Ascending aorta (tissue), 2 donors: ENCODE measurements around the gene AKIRIN2. TPM values are rescaled to one million over a fixed set of nuclear protein-coding genes. Genes with fewer than 3 reads are reported as not detected.

Experiments
- DNase-seq, 2 donors: peaks; one replicate each; pipeline ENCODE4 v3.0.0-alpha.2; 2019; ENCODE audit warnings: low spot score in 2 of 2
- H3K27ac ChIP-seq, 2 donors: fragments of 200-600 bp; sonication (generic); one replicate each; pipeline ENCODE4 v1.5.1; 2016 to 2017; ENCODE audit warnings: mild to moderate bottlenecking in 1 of 2
- H3K27me3 ChIP-seq: fragments of 200-600 bp; sonication (generic); one replicate; pipeline ENCODE4 v1.5.1; 2017
- H3K36me3 ChIP-seq, 2 donors: fragments of 200-600 bp; sonication (generic); one replicate each; pipeline ENCODE4 v1.5.1; 2016
- H3K4me1 ChIP-seq, 2 donors: fragments of 200-600 bp; sonication (generic); one replicate each; pipeline ENCODE4 v1.5.1; 2016 to 2017; ENCODE audit warnings: mild to moderate bottlenecking in 1 of 2
- H3K4me3 ChIP-seq, 2 donors: fragments of 200-600 bp; sonication (generic); one replicate each; pipeline ENCODE4 v1.5.1; 2016 to 2017; ENCODE audit warnings: mild to moderate bottlenecking in 1 of 2
- H3K9me3 ChIP-seq, 2 donors: fragments of 200-600 bp; sonication (generic); one replicate each; pipeline ENCODE4 v1.5.1; 2016
- CTCF ChIP-seq, 3 experiments: fragments of 200-600 bp in 2 of 3; fragments of 450-650 bp in 1 of 3; sonication (generic) in 2 of 3; IDR thresholded peaks; one replicate each; pipeline ENCODE4 v1.5.1; 2016 to 2019; ENCODE audit warnings: antibody characterized with exemption in 3 of 3, mild to moderate bottlenecking in 1 of 3, moderate library complexity in 1 of 3
- intact Hi-C: fragments of 100-400 bp; cut with DNase I; formaldehyde crosslinking; loops from one replicate; pipeline ENCODE4 v1.15.1; 2023
- total RNA-seq: library from RNA; depleted of rRNA; stranded (reverse); fragments of >200 nt; gene quantifications from one replicate; pipeline ENCODE4 v1.1.0, GENCODE V29; 2016

The AKIRIN2 gene
- total RNA-seq, 1 donor from 2014 or later: 39.1 TPM

- no peak for DNase-seq
- TF ChIP-seq CTCF (IDR thresholded peaks at IDR 0.05): no peak
- Histone ChIP-seq H3K9me3 (no peaks in the 10 kb centered on the region), H3K4me1 (no peaks in the 10 kb centered on the region), H3K27me3 (no peaks in the 10 kb centered on the region), H3K27ac (no peak overlapping the region), H3K4me3 (no peak overlapping the region), H3K36me3 (peaks cover 0 to 5% of the 10 kb centered on the region in 2 donors)
- intact Hi-C loops: no loop called here
Measured at GRCh38 chr6:87653074-87653962, 48.7 kb downstream of the AKIRIN2 start.

- Histone ChIP-seq H3K36me3 (no peaks in the 10 kb centered on the region), H3K4me1 (no peaks in the 10 kb centered on the region), H3K4me3 (no peak overlapping the region), H3K27ac (no peak overlapping the region), H3K27me3 (no peaks in the 10 kb centered on the region), H3K9me3 (no peaks in the 10 kb centered on the region)
- no peak for TF ChIP-seq CTCF (IDR thresholded peaks at IDR 0.05)
- intact Hi-C loops: no loop called here
- DNase-seq: no peak
Measured at GRCh38 chr6:87645080-87645479, 57.0 kb downstream of the AKIRIN2 start.

GRCh38 chr6:87641065-87641692, 60.9 kb downstream of the AKIRIN2 start:
- DNase-seq: no peak
- TF ChIP-seq CTCF (IDR thresholded peaks at IDR 0.05): no peak
- Histone ChIP-seq H3K27me3 (no peaks in the 10 kb centered on the region), H3K36me3 (peaks cover 0 to 10% of the 10 kb centered on the region in 2 donors), H3K4me1 (no peaks in the 10 kb centered on the region), H3K9me3 (no peaks in the 10 kb centered on the region), H3K27ac (no peak overlapping the region), H3K4me3 (no peak overlapping the region)
- intact Hi-C loops: no loop called here

- H3K36me3 ChIP-seq: peaks cover 0 to 20% of the 10 kb centered on the region in 2 donors
- no peak for TF ChIP-seq CTCF (IDR thresholded peaks at IDR 0.05)
Measured at GRCh38 chr6:87639373-87639772, 62.7 kb downstream of the AKIRIN2 start.

GRCh38 chr6:87637106-87637505, 64.9 kb downstream of the AKIRIN2 start:
- intact Hi-C loops: no loop called here
- H3K36me3 ChIP-seq: peaks cover 5 to 20% of the 10 kb centered on the region in 2 donors
- TF ChIP-seq CTCF (IDR thresholded peaks at IDR 0.05): no peak

More at GRCh38 chr6:87639373-87639772, 62.7 kb downstream of the AKIRIN2 start:
- H3K9me3 ChIP-seq: no peaks in the 10 kb centered on the region
- DNase-seq: no peak
- H3K27me3 ChIP-seq: no peaks in the 10 kb centered on the region
- H3K4me3 ChIP-seq: no peak overlapping the region
- H3K27ac ChIP-seq: no peak overlapping the region
- no peaks in the 10 kb centered on the region for H3K4me1 ChIP-seq
- intact Hi-C loops: no loop called here

More at GRCh38 chr6:87637106-87637505, 64.9 kb downstream of the AKIRIN2 start:
- no peak overlapping the region for H3K27ac ChIP-seq
- H3K4me1 ChIP-seq: no peaks in the 10 kb centered on the region
- H3K9me3 ChIP-seq: no peaks in the 10 kb centered on the region
- DNase-seq: no peak
- no peak overlapping the region for H3K4me3 ChIP-seq
- no peaks in the 10 kb centered on the region for H3K27me3 ChIP-seq
